Measurements from ENCODE around the gene CFAP74.

GRCh38 chr1:2024451-2024850, 20.9 kb upstream of the CFAP74 start:
- TF ChIP-seq CTCF (conservative IDR thresholded peaks at IDR 0.05; ENCODE audit: low read length): no peak
- TF ChIP-seq EZH2phosphoT487 (IDR thresholded peaks at IDR 0.05; ENCODE audit: borderline replicate concordance): no peak
